Placental pericyte (primary cell): ENCODE data around the gene HSD17B10. TPM values are rescaled to one million over a fixed set of nuclear protein-coding genes. Genes with fewer than 3 reads are reported as not detected.

Experiments
- small RNA-seq: library from RNA; depleted of rRNA; stranded (forward); fragments of <200 nt; gene quantifications from one replicate; pipeline ENCODE3, GENCODE V24; 2012; ENCODE audit warnings: low replicate concordance
- total RNA-seq: library from RNA; depleted of rRNA; stranded (reverse); fragments of >200 nt; gene quantifications from 2 replicates; pipeline ENCODE4 v1.2.3, GENCODE V29; 2012

The HSD17B10 gene
- 82.2 and 139 TPM in 2 replicates for total RNA-seq

DNA sequence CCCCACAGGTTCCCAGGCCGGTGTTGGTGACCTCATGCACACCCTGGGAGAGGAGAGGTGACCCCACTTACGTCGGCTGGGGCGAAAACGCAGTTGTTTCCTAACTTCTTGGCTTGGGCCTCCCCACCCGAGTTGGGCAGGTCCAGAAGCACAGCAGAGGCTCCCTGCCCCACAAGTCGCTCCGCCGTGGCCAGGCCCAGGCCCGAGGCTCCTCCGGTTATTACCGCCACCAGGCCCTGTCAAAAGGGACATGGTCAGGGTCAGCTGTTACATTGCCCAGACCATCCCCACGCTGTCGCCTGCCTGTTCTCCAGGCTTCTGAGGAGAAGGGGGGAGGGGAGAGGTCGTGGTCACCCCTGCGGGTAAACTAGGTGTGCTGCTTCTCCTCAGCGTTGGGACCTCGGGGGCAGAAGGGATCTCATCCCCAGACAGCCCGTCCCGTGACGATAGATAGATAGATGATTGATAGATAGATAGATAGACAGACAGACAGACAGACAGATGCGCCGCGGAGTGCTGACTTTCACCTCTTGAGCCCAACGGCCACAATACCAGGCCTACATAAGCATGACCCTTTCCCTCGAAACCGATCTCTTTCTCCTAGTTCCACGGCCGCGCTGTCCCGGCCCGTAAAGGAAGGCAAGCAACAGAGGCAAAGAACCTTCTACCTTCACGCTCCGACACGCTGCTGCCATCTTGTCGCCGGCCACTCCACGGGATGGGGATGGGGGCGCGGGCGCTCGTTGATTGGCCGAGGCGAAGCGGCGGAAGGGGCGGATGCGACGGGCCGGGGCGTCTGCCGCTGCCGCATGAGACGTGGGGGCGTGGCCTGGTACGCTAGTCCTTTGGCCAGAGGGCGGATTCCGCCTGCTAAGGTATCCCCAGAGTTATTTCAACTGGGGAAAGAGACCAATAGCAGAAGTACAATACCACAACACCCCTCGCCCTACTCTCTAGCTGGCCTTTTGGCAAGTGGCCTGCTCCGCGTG, at the start of gene HSD17B10:
HSD17B10 (minus strand) TSS at position 720 of the 989 bp plus-strand sequence; CDS start at position 695, 25 bp downstream.

DNA sequence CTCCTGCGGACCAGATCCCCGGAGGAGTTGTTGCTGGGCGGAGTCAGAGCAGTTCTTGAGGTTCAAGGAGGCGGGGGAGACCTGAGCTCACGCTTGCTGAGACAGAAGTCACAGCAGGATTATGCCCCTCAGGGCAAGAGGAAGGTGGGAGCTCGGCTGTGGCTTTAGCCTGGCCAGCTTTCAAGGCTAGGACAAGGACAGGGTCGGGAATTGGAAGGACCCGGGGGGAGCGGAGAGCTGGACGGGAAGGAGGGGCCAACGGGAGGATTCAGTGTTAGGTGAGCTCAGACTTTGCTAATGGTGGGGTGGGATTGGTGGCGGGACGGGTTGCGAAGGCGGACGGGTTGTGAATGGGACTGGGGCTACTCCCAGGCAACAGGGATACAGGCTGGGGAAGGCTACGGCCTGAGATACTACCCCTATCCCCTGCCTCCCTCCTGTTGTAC, 11.3 kb downstream of the HSD17B10 start, which contains the start of gene RIBC1:
RIBC1 (plus strand) TSS at position 13 of the 446 bp plus-strand sequence. CDS start 3,404 bp downstream, outside the sequence.

DNA sequence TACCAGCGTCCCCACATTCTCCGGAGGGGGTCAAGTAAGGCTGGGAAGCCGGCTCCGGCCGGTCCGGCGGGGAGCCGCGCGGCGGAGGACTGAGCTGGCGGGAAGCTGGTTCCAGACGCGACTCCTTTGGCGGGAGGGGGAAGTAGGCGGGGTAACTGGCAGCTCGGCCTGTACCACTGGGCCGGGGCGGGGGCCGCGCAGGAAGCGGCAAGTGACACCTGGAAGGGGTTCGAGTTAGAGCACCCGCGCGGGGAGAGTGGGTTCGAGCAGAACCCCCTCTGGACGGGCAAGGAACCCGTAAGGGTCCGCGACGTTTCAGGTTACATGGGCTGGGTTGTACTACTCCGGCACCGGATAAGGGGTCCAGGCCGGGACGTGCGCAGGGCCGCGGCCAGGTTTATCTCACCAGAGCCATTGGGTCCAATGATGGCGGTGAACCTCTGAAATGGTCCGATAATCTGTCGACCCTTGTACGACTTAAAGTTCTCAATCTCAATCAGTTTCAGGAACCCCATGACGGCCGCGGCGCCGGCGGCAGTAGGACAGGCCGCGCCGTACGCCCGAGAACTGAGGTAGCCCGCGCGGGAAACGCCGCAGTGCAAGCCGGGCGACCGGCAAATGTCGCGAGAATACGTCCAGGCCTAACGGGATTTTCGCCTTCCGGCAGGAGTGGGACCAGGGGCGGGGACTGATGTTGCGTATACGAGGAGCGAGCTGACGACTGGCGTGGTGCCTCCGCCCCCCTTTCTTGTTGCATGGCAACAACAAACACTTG, 11.9 kb downstream of the HSD17B10 start, which contains the start of gene SMC1A:
SMC1A (minus strand) TSS at position 569 of the 775 bp plus-strand sequence; CDS start at position 515, 54 bp downstream.

Small RNA genes lying within 50 kb of the gene (small RNA-seq; reads per million reads assigned to genes)
- gene MIR6857, result not detected
- gene VTRNA3-1P, result 0.13 reads per million

Other genes with a start within 250 kb of the HSD17B10 start
- 159 and 169 TPM in 2 replicates for gene KDM5C, start 209.2 kb downstream of the HSD17B10 start, total RNA-seq
- gene IQSEC2, start 152.8 kb downstream of the HSD17B10 start, total RNA-seq, result 7.7 and 11.7 TPM in 2 replicates
- gene SMC1A, start 11.7 kb downstream of the HSD17B10 start, total RNA-seq, result 32.0 and 38.8 TPM in 2 replicates
- 0.14 and 0.66 TPM in 2 replicates for gene RIBC1, start 11.5 kb downstream of the HSD17B10 start, total RNA-seq